HG03378 (cell line): ENCODE data around the gene ACTG2.

Source experiments
- ATAC-seq: cut with Tn5 transposase; IDR thresholded peaks from one replicate; pipeline ENCODE4 v1.9.1; 2021; ENCODE audit warnings: mild to moderate bottlenecking, moderate library complexity; ENCODE audit not compliant: unreplicated experiment

ACTG2 gene

DNA sequence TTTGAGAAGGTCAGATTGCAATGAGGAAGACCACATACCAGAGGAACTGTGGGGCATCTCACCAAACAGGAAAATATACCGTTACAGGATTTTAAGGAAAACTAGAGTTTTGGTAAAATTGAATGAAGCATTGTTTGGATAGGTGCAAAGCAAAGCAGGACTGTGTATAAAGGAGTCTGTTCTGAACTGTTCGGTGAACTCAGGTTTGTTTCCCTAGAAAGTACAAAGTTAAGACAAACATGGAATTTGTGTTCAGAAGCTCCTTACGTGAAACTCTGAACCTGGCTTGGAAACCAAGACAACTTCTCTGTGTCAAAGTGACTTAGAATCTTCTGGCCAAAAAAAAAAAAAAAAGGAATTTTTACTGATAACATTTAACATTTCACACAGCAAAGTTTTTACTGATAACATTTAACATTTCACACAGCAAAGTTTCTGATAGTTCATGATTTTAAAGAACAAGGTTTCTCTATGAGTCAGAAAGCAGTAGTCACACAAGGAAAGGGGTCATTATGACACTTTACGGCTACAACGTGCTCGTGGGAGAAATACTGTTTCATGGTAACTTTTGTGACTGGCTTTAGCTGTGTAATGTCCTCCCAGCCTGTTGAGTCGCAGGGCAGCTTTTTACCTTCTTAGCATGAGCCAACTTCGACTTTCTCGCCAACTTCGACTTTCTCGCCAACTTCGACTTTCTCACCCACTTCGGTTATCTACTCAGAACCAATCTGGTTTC, 70.7 kb downstream of the ACTG2 start:
- peak; percentile 79 for ATAC-seq

DNA sequence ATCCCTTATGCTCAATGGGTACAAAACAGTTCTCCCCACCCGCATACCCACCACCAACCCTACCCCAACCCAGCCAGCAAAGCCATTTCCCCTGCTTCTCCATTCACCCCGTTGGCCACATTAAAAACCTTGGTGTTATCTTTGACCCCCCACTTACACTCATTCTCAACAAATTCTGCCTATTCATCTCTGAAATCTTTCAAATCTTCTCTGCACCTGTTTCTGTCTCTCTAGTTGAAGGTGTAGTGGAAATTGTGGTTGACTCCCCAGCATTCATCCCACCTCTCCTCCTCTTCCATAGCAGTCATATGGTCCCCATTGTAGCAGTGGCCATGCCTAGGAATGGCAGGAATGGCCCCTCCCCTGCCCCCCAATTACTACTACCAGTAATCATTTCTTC, 71.4 kb downstream of the ACTG2 start:
- ATAC-seq, result no peak

DNA sequence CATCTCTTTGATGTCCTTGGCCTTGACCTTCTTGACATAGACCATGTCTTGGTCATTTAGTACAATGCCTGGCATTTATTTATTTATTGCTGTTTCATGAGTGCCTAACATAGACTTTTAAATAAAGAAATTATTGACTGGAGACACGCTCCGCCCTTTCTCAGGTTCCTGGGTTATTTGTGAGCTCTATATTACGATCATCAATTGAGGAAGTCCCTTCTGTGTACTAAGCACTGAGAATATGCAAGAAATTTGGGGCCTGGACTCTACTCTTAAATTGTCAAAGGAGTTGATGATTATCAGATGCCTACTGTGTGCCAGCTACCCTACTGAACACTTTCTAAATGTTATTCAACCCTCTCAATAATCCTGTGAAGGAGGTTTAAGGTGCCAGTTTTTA, 72.2 kb downstream of the ACTG2 start:
- ATAC-seq, result no peak

DNA sequence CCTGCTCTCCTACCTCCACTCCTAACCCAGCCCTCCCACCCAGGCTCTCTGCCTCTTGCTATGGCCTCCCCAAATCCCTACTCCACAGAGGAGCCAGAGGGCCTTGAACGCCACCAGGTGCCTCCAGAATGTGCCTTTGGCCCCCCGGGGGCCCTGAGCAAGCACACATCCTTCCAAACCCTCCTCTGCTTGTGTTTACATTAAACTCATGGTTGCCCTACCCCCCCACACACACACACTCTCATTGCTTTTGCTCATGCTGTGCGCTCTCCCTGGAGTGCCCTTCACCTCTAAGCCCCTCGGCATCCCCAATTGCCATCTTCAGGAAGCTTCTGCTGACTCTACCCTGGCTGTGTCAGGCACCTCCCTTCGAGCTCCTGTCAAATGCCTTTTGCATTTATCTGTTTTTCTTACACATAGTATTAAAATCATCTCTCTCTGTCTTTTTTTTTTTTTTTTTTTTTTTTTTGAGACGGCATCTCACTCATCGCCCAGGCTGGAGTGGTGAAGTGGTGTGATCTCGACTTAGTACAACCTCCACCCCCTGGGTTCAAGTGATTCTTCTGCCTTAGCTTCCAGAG, 75.6 kb downstream of the ACTG2 start:
- ATAC-seq, result no peak

DNA sequence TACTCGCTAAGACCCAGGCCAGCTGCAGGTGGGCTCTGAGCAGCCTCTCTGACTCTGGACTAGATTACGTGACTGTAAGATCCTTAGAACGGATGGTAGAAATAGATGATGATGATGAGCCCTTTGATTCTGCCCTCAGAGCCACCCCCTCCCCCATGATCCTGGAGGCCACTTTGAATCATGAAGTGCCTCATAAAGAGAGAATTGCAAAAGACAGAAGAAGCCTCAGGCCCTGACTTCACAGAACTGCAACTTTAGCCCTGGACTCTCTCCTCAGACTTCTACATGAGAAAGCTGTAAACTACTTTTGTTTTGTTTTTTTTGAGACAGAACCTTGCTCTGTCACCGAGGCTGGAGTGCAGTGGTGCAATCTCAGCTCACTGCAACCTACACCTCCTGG, 76.5 kb downstream of the ACTG2 start:
- no peak for ATAC-seq
